ENCODE measurements around the gene PRR30. TPM values are rescaled to one million over a fixed set of nuclear protein-coding genes. Genes with fewer than 3 reads are reported as not detected.

The PRR30 gene
- polyA plus RNA-seq, 1 of the 3 experiments (the other 2 are of a cell fraction): not detected

GRCh38 chr2:27125104-27125503 is 14.1 kb downstream of the PRR30 start (continued):
- no peak for TF ChIP-seq TEAD4 (IDR thresholded peaks at IDR 0.05; ENCODE audit: borderline replicate concordance, insufficient read depth)
- TF ChIP-seq EP300 (IDR thresholded peaks at IDR 0.05; ENCODE audit: borderline replicate concordance in 1 of 2, low read depth in 1 of 2, low read length in 1 of 2): no peak
- no peak for TF ChIP-seq MEF2A (IDR thresholded peaks at IDR 0.05; ENCODE audit: borderline replicate concordance, low read depth)

- DNase-seq: peak; percentile 94
- peak within 1 kb of the TSS; percentile 54 to 59 for H3K4me3 ChIP-seq (ENCODE audit: low read depth in 2 of 2, low read length in 1 of 2)
- H3K4me2 ChIP-seq: peak within 1 kb of the TSS; percentile 59
- CTCF ChIA-PET: interaction anchor here (0.7 to 2.5 kb wide), 18 partner anchors 8 to 235 kb away, joined by 3 to 20 read pairs (median 4); partner anchors contain the start of genes KHK and PREB
- H3K9ac ChIP-seq: no peak within 1 kb of the TSS
- 8% methylated on average over 27 of the region's 47 CpGs for whole genome bisulfite sequencing (ENCODE audit: low lambda C conversion rate)
- H3K36me3 ChIP-seq (replicated peaks in 1 of 2; ENCODE audit: control insufficient read depth in 1 of 2, insufficient read depth in 2 of 2, low read length in 1 of 2): no peaks in the 10 kb centered on the region
- H3K79me2 ChIP-seq (ENCODE audit: insufficient read depth): no peaks in the 10 kb centered on the region
- no peaks in the 10 kb centered on the region for H3K9me2 ChIP-seq
- POLR2A ChIA-PET: interaction anchor here (0.6 to 2.1 kb wide), 7 partner anchors 10 to 51 kb away, joined by 3 to 18 read pairs (median 5); partner anchors contain the start of genes KHK, OST4 and PREB
- H3K4me1 ChIP-seq (ENCODE audit: control insufficient read depth in 1 of 2, insufficient read depth in 2 of 2, low read depth in 1 of 2, low read length in 1 of 2): peaks cover 0 to 18% of the 10 kb centered on the region in 2 experiments; a peak in 1 of 4 replicates
- H2AFZ ChIP-seq (ENCODE audit: low read depth): peak within 1 kb of the TSS; percentile 94
- TF ChIP-seq ZBTB33 (IDR thresholded peaks at IDR 0.05; ENCODE audit: borderline replicate concordance, low read depth) (no peak), TAF1 (IDR thresholded peaks at IDR 0.05; ENCODE audit: borderline replicate concordance, low read depth, low read length) (peak; percentile 3; the same call in 1 of the 2 replicates), POLR2AphosphoS5 (IDR thresholded peaks at IDR 0.05; ENCODE audit: low read depth, low read length) (peak; percentile 53), YY1 (IDR thresholded peaks at IDR 0.05; ENCODE audit: low read depth) (peak; percentile 91), NRF1 (IDR thresholded peaks at IDR 0.05; ENCODE audit: low read depth, low read length) (peak; percentile 34), MXI1 (IDR thresholded peaks at IDR 0.05; ENCODE audit: low read depth, low read length) (peak; percentile 91), FOXJ3 (CRISPR knock-in tag; IDR thresholded peaks at IDR 0.05) (no peak)
- no peaks in the 10 kb centered on the region for H3K27me3 ChIP-seq (ENCODE audit: insufficient read depth)
- peaks cover 3% of the 10 kb centered on the region for H3F3A ChIP-seq (replicated peaks; ENCODE audit: insufficient read depth)
- H3K9me3 ChIP-seq: no peaks in the 10 kb centered on the region
- H4K20me1 ChIP-seq (ENCODE audit: insufficient read depth): no peaks in the 10 kb centered on the region
- peak within 1 kb of the TSS in 1 of 2 experiments; percentile 64; a peak in 1 of 4 replicates for H3K27ac ChIP-seq (ENCODE audit: low read depth in 2 of 2, low read length in 1 of 2)
Observed at GRCh38 chr2:27123302-27124150, 15.7 kb downstream of the PRR30 start, which contains the start of gene ABHD1. Gene ABHD1 (plus strand): TSS chr2:27123815. CDS start chr2:27123949, 134 bp downstream.

- Histone ChIP-seq H3K9me3 (no peaks in the 10 kb centered on the region), H3K27me3 (ENCODE audit: insufficient read depth) (no peaks in the 10 kb centered on the region), H3K36me3 (replicated peaks in 1 of 2; ENCODE audit: control insufficient read depth in 1 of 2, insufficient read depth in 2 of 2, low read length in 1 of 2) (no peaks in the 10 kb centered on the region), H4K20me1 (ENCODE audit: insufficient read depth) (no peaks in the 10 kb centered on the region), H3K9me2 (no peaks in the 10 kb centered on the region), H3K9ac (no peak overlapping the region), H3K79me2 (ENCODE audit: insufficient read depth) (no peaks in the 10 kb centered on the region), H3K27ac (ENCODE audit: low read depth in 2 of 2, low read length in 1 of 2) (peak overlapping the region in 1 of 2 experiments; percentile 64; a peak in 1 of 4 replicates), H3K4me2 (no peak overlapping the region; the same call in 1 of the 2 replicates), H3K4me1 (ENCODE audit: control insufficient read depth in 1 of 2, insufficient read depth in 2 of 2, low read depth in 1 of 2, low read length in 1 of 2) (peaks cover 0 to 21% of the 10 kb centered on the region in 2 experiments; a peak in 1 of 4 replicates), H3K4me3 (ENCODE audit: low read depth in 2 of 2, low read length in 1 of 2) (no peak overlapping the region; a peak in 1 of 4 replicates), H2AFZ (ENCODE audit: low read depth) (0 out of 2 replicates have a peak overlapping the region, but pooled peaks have one; percentile 94), H3F3A (replicated peaks; ENCODE audit: insufficient read depth) (peaks cover 3% of the 10 kb centered on the region)
- POLR2A ChIA-PET: interaction anchor here (1.0 to 2.1 kb wide), 5 partner anchors 11 to 51 kb away, joined by 3 to 18 read pairs (median 5); partner anchors contain the start of genes KHK, OST4 and PREB
- DNase-seq: no peak
- 94% methylated on average over 7 of the region's 7 CpGs for WGBS (ENCODE audit: low lambda C conversion rate)
- CTCF ChIA-PET: interaction anchor here (0.9 to 2.4 kb wide), 12 partner anchors 9 to 181 kb away, joined by 3 to 20 read pairs (median 5); partner anchors contain the start of gene PREB
- no peak for TF ChIP-seq SIN3A (IDR thresholded peaks at IDR 0.05; ENCODE audit: borderline replicate concordance, low read depth, low read length)
- no peak for TF ChIP-seq RCOR1 (IDR thresholded peaks at IDR 0.05; ENCODE audit: low read length)
- TF ChIP-seq RAD21 (IDR thresholded peaks at IDR 0.05; ENCODE audit: low read length): no peak
- no peak for TF ChIP-seq GATA2 (CRISPR knock-in tag; IDR thresholded peaks at IDR 0.05)
- no peak for TF ChIP-seq JUND (IDR thresholded peaks at IDR 0.05)
- no peak for TF ChIP-seq FOXM1 (IDR thresholded peaks at IDR 0.05; ENCODE audit: low read depth)
- no peak for TF ChIP-seq TCF12 (IDR thresholded peaks at IDR 0.05)
- no peak for TF ChIP-seq CTCF (IDR thresholded peaks at IDR 0.05)
Observed at GRCh38 chr2:27122791-27123190, 16.4 kb downstream of the PRR30 start.

Measured in SK-N-SH (cell line).